Measurements from ENCODE around the gene UFC1.

UFC1 gene

GRCh38 chr1:161201836-161202712 is 48.3 kb downstream of the UFC1 start, which contains the start of gene NDUFS2:
NDUFS2 (plus strand) TSS chr1:161202367; CDS start chr1:161202386, 19 bp downstream.
- DNase-seq (ENCODE audit: low read depth): peak; percentile 99
- H3K4me3 ChIP-seq (ENCODE audit: low read depth, low read length): peak within 1 kb of the TSS; percentile 86
- TF ChIP-seq CTCF (IDR thresholded peaks at IDR 0.05; ENCODE audit: control insufficient read depth, extremely low read depth, insufficient read depth): peak; percentile 33; the same call in 1 of the 2 replicates

- DNase-seq (ENCODE audit: low read depth): no peak
- H3K4me3 ChIP-seq (ENCODE audit: low read depth, low read length): no peak overlapping the region
- TF ChIP-seq CTCF (IDR thresholded peaks at IDR 0.05; ENCODE audit: control insufficient read depth, extremely low read depth, insufficient read depth): no peak
Observed at GRCh38 chr1:161206411-161207140, 52.8 kb downstream of the UFC1 start.

- no peak overlapping the region for H3K4me3 ChIP-seq (ENCODE audit: low read depth, low read length)
- DNase-seq (ENCODE audit: low read depth): no peak
- no peak for TF ChIP-seq CTCF (IDR thresholded peaks at IDR 0.05; ENCODE audit: control insufficient read depth, extremely low read depth, insufficient read depth)
Observed at GRCh38 chr1:161207173-161207572, 53.4 kb downstream of the UFC1 start.
